Upper lobe of left lung (tissue), 6 donors: ENCODE measurements around the gene AMBN. TPM values are rescaled to one million over a fixed set of nuclear protein-coding genes. Genes with fewer than 3 reads are reported as not detected.

ENCODE experiments used
- ATAC-seq, 2 donors: fragments of 200-7000 bp; cut with Tn5 transposase; one replicate each; pipeline ENCODE4 v1.9.1; 2022; ENCODE audit warnings: mild to moderate bottlenecking in 2 of 2, moderate library complexity in 2 of 2; ENCODE audit not compliant: low FRiP score in 2 of 2
- DNase-seq, 2 donors: peaks; one replicate each; pipeline ENCODE4 v3.0.0-alpha.2; 2019 to 2020
- H3K27ac ChIP-seq, 4 donors: fragments of 200-600 bp; sonication (generic); one replicate each; pipeline ENCODE4 v1.5.1; 2016 to 2019
- H3K27me3 ChIP-seq, 4 donors: fragments of 200-600 bp; sonication (generic); one replicate each; pipeline ENCODE4 v1.5.1; 2017 to 2019
- H3K36me3 ChIP-seq, 4 donors: fragments of 200-600 bp; sonication (generic); one replicate each; pipeline ENCODE4 v1.5.1; 2016 to 2019
- H3K4me1 ChIP-seq, 4 donors: fragments of 200-600 bp; sonication (generic); one replicate each; pipeline ENCODE4 v1.5.1; 2018 to 2019
- H3K4me3 ChIP-seq, 4 donors: fragments of 200-600 bp; sonication (generic); one replicate each; pipeline ENCODE4 v1.5.1; 2017 to 2019; ENCODE audit warnings: mild to moderate bottlenecking in 2 of 4, moderate library complexity in 1 of 4
- H3K9me3 ChIP-seq, 4 donors: fragments of 200-600 bp; sonication (generic); one replicate each; pipeline ENCODE4 v1.5.1; 2018 to 2019
- CTCF ChIP-seq, 6 experiments: fragments of 450-650 bp in 4 of 6; fragments of 200-600 bp in 2 of 6; sonication (generic) in 2 of 6; IDR thresholded peaks; one replicate each; pipeline ENCODE4 v1.5.1; 2016 to 2019; ENCODE audit warnings: antibody characterized with exemption in 6 of 6
- EP300 ChIP-seq, 4 donors: sonication (generic); formaldehyde crosslinking; IDR thresholded peaks; one replicate each; pipeline ENCODE4 v1.5.1; 2017; ENCODE audit warnings: antibody characterized with exemption in 4 of 4, control low read depth in 2 of 4
- POLR2A ChIP-seq, 4 donors: fragments of 450-650 bp; IDR thresholded peaks; one replicate each; pipeline ENCODE4 v1.5.1; 2016 to 2017; ENCODE audit warnings: antibody characterized with exemption in 4 of 4, mild to moderate bottlenecking in 2 of 4
- POLR2AphosphoS5 ChIP-seq, 2 donors: sonication (generic); formaldehyde crosslinking; IDR thresholded peaks; one replicate each; pipeline ENCODE4 v1.5.1; 2017; ENCODE audit warnings: antibody characterized with exemption in 2 of 2
- WGBS, 2 donors: methylation state at CpG; one replicate each; pipeline ENCODE4 v1.1.5; 2017 to 2018; 5-methylcytosine and 5-hydroxymethylcytosine counted together
- total RNA-seq, 6 donors: library from RNA; depleted of rRNA in 4 of 6; stranded (reverse); fragments of >200 nt in 4 of 6; gene quantifications; one replicate each; pipeline versions ENCODE4 v1.1.0 to v1.2.1, GENCODE V29; 2016 to 2021
- donor health status: DM: no; HTN: no; CAD: no; lungs with moderate emphysema.
- donor health status: DM: no; HTN: yes; CAD: no; lungs with severe emphysema.

The AMBN gene
- total RNA-seq, 6 donors from 2014 or later = not detected

GRCh38 chr4:70603856-70604255 is 11.8 kb downstream of the AMBN start:
- 26 to 32% methylated on average over 3 of the region's 3 CpGs for WGBS, 2 donors
- Histone ChIP-seq H3K9me3 (no peaks in the 10 kb centered on the region), H3K27me3 (no peaks in the 10 kb centered on the region), H3K4me1 (no peaks in the 10 kb centered on the region), H3K4me3 (no peak overlapping the region), H3K36me3 (no peaks in the 10 kb centered on the region), H3K27ac (no peak overlapping the region)
- no peak for ATAC-seq
- TF ChIP-seq POLR2A (IDR thresholded peaks at IDR 0.05) (no peak), POLR2AphosphoS5 (IDR thresholded peaks at IDR 0.05) (no peak), CTCF (IDR thresholded peaks at IDR 0.05) (no peak), EP300 (IDR thresholded peaks at IDR 0.05) (no peak)
- DNase-seq = no peak

GRCh38 chr4:70606459-70606858 is 14.4 kb downstream of the AMBN start:
- TF ChIP-seq EP300 (IDR thresholded peaks at IDR 0.05) (no peak), POLR2A (IDR thresholded peaks at IDR 0.05) (no peak), CTCF (IDR thresholded peaks at IDR 0.05) (no peak), POLR2AphosphoS5 (IDR thresholded peaks at IDR 0.05) (no peak)
- ATAC-seq (no peak), DNase-seq (no peak)
- Histone ChIP-seq H3K4me1 (no peaks in the 10 kb centered on the region), H3K27me3 (no peaks in the 10 kb centered on the region), H3K9me3 (no peaks in the 10 kb centered on the region), H3K27ac (no peak overlapping the region), H3K4me3 (no peak overlapping the region), H3K36me3 (no peaks in the 10 kb centered on the region)
- 72 to 77% methylated on average over 7 to 8 of the region's 8 CpGs for WGBS, 2 donors

GRCh38 chr4:70607334-70607853 is 15.3 kb downstream of the AMBN start:
- WGBS, 2 donors = 88 to 93% methylated on average over 3 of the region's 3 CpGs
- ATAC-seq (no peak), DNase-seq (no peak)
- Histone ChIP-seq H3K4me1 (no peaks in the 10 kb centered on the region), H3K27ac (no peak overlapping the region), H3K27me3 (no peaks in the 10 kb centered on the region), H3K4me3 (no peak overlapping the region), H3K36me3 (no peaks in the 10 kb centered on the region), H3K9me3 (no peaks in the 10 kb centered on the region)
- TF ChIP-seq EP300 (IDR thresholded peaks at IDR 0.05) (no peak), POLR2A (IDR thresholded peaks at IDR 0.05) (no peak), POLR2AphosphoS5 (IDR thresholded peaks at IDR 0.05) (no peak), CTCF (IDR thresholded peaks at IDR 0.05) (no peak)

- Histone ChIP-seq H3K4me1 (peaks cover 0 to 2% (median 0%) of the 10 kb centered on the region in 4 donors), H3K9me3 (no peaks in the 10 kb centered on the region), H3K27ac (no peak overlapping the region), H3K4me3 (no peak overlapping the region), H3K27me3 (no peaks in the 10 kb centered on the region), H3K36me3 (no peaks in the 10 kb centered on the region)
- DNase-seq (no peak), ATAC-seq (no peak)
- no peak for TF ChIP-seq POLR2AphosphoS5 (IDR thresholded peaks at IDR 0.05)
- no peak for TF ChIP-seq CTCF (IDR thresholded peaks at IDR 0.05)
- TF ChIP-seq POLR2A (IDR thresholded peaks at IDR 0.05) = no peak
- TF ChIP-seq EP300 (IDR thresholded peaks at IDR 0.05) = no peak
- WGBS, 2 donors = 71 to 75% methylated on average over 2 of the region's 2 CpGs
These were observed 16.3 kb downstream of the AMBN start for GRCh38 chr4:70608324-70608723.
